ENCODE measurements around the gene FLOT1. TPM values are rescaled to one million over a fixed set of nuclear protein-coding genes. Genes with fewer than 3 reads are reported as not detected.

FLOT1 gene
- total RNA-seq, 1 experiment from 2014 or later, result 110 TPM

GRCh38 chr6:30719791-30720737 lies 22.4 kb downstream of the FLOT1 start, which contains the start of gene TUBB:
TSS of gene TUBB (plus strand) at chr6:30720352. CDS start at chr6:30720507, 155 bp downstream.
- ChIA-PET CTCF (interaction anchor here (1.0 to 6.0 kb wide), 7 partner anchors 11 to 254 kb away, joined by 3 to 54 read pairs (median 10); partner anchors contain the start of gene DHX16), POLR2A (interaction anchor here (0.6 to 1.9 kb wide), 6 partner anchors 17 to 105 kb away, joined by 3 to 8 read pairs (median 4); partner anchors contain the start of gene DHX16)
- peak; percentile 73 for ATAC-seq
- peak; percentile 97 for DNase-seq (ENCODE audit: low spot score)
- H3K27ac Mint-ChIP-seq, result peak within 1 kb of the TSS; percentile 100
- peak within 1 kb of the TSS; percentile 99 for H3K4me3 Mint-ChIP-seq
- H3K9me3 Mint-ChIP-seq, result no peaks in the 10 kb centered on the region
- H3K36me3 Mint-ChIP-seq, result peaks cover 52% of the 10 kb centered on the region
- TF ChIP-seq ELF4 (CRISPR knock-in tag; IDR thresholded peaks at IDR 0.05; ENCODE audit: low read depth) (no peak), FOXP1 (CRISPR knock-in tag; IDR thresholded peaks at IDR 0.05; ENCODE audit: borderline replicate concordance) (peak; percentile 37; the same call in 1 of the 2 replicates), GABPB1 (CRISPR knock-in tag; IDR thresholded peaks at IDR 0.05) (0 out of 2 replicates have a peak, but pooled peaks have one; percentile 11), SP1 (CRISPR knock-in tag; conservative IDR thresholded peaks at IDR 0.05) (peak; percentile 41; the same call in 1 of the 2 replicates), HMGA2 (CRISPR knock-in tag; IDR thresholded peaks at IDR 0.05) (no peak), TEAD1 (CRISPR knock-in tag; IDR thresholded peaks at IDR 0.05) (peak; percentile 71; the same call in 1 of the 2 replicates), ZNF671 (CRISPR knock-in tag; IDR thresholded peaks at IDR 0.05) (no peak), NFE2L1 (CRISPR knock-in tag; IDR thresholded peaks at IDR 0.05) (peak; percentile 47; the same call in 1 of the 2 replicates), NFYB (CRISPR knock-in tag; conservative IDR thresholded peaks at IDR 0.05; ENCODE audit: low read depth) (peak; percentile 65)
- TF ChIP-seq, protein P1, sequence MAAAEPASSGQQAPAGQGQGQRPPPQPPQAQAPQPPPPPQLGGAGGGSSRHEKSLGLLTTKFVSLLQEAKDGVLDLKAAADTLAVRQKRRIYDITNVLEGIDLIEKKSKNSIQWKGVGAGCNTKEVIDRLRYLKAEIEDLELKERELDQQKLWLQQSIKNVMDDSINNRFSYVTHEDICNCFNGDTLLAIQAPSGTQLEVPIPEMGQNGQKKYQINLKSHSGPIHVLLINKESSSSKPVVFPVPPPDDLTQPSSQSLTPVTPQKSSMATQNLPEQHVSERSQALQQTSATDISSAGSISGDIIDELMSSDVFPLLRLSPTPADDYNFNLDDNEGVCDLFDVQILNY (CRISPR knock-in tag; IDR thresholded peaks at IDR 0.05), result peak; percentile 77; the same call in 1 of the 2 replicates
- TF ChIP-seq, protein P2, sequence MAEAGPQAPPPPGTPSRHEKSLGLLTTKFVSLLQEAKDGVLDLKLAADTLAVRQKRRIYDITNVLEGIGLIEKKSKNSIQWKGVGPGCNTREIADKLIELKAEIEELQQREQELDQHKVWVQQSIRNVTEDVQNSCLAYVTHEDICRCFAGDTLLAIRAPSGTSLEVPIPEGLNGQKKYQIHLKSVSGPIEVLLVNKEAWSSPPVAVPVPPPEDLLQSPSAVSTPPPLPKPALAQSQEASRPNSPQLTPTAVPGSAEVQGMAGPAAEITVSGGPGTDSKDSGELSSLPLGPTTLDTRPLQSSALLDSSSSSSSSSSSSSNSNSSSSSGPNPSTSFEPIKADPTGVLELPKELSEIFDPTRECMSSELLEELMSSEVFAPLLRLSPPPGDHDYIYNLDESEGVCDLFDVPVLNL (CRISPR knock-in tag; IDR thresholded peaks at IDR 0.05; ENCODE audit: borderline replicate concordance, low read depth), result peak; percentile 77; the same call in 1 of the 2 replicates
- TF ChIP-seq, protein P3, sequence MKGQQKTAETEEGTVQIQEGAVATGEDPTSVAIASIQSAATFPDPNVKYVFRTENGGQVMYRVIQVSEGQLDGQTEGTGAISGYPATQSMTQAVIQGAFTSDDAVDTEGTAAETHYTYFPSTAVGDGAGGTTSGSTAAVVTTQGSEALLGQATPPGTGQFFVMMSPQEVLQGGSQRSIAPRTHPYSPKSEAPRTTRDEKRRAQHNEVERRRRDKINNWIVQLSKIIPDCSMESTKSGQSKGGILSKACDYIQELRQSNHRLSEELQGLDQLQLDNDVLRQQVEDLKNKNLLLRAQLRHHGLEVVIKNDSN (CRISPR knock-in tag; IDR thresholded peaks at IDR 0.05), result peak; percentile 61; the same call in 1 of the 2 replicates
- TF ChIP-seq, protein P4, sequence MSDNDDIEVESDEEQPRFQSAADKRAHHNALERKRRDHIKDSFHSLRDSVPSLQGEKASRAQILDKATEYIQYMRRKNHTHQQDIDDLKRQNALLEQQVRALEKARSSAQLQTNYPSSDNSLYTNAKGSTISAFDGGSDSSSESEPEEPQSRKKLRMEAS (CRISPR knock-in tag; IDR thresholded peaks at IDR 0.05), result peak; percentile 24; the same call in 1 of the 2 replicates
- no peaks in the 10 kb centered on the region for H3K27me3 Mint-ChIP-seq (ENCODE audit: low read depth)
- H3K4me1 Mint-ChIP-seq, result peaks cover 54% of the 10 kb centered on the region

GRCh38 chr6:30719356-30719755 lies 23.1 kb downstream of the FLOT1 start:
- ATAC-seq (no peak), DNase-seq (ENCODE audit: low spot score) (no peak)
- no peaks in the 10 kb centered on the region for H3K27me3 Mint-ChIP-seq (ENCODE audit: low read depth)
- H3K27ac Mint-ChIP-seq, result peak overlapping the region; percentile 100
- ChIA-PET POLR2A (interaction anchor here (0.6 to 0.7 kb wide), 2 partner anchors 40 to 454 kb away, joined by 3 to 8 read pairs; no protein-coding TSS in a partner anchor), CTCF (interaction anchor here (0.6 to 6.0 kb wide), 6 partner anchors 12 to 1195 kb away, joined by 3 to 54 read pairs (median 4); partner anchors contain the start of gene DHX16)
- peaks cover 52% of the 10 kb centered on the region for H3K36me3 Mint-ChIP-seq
- TF ChIP-seq ATF2 (CRISPR knock-in tag; IDR thresholded peaks at IDR 0.05; ENCODE audit: borderline replicate concordance, low read depth), result no peak
- no peak for TF ChIP-seq SOX15 (CRISPR knock-in tag; IDR thresholded peaks at IDR 0.05)
- TF ChIP-seq CREB1 (CRISPR knock-in tag; IDR thresholded peaks at IDR 0.05), result no peak
- TF ChIP-seq, protein P5, sequence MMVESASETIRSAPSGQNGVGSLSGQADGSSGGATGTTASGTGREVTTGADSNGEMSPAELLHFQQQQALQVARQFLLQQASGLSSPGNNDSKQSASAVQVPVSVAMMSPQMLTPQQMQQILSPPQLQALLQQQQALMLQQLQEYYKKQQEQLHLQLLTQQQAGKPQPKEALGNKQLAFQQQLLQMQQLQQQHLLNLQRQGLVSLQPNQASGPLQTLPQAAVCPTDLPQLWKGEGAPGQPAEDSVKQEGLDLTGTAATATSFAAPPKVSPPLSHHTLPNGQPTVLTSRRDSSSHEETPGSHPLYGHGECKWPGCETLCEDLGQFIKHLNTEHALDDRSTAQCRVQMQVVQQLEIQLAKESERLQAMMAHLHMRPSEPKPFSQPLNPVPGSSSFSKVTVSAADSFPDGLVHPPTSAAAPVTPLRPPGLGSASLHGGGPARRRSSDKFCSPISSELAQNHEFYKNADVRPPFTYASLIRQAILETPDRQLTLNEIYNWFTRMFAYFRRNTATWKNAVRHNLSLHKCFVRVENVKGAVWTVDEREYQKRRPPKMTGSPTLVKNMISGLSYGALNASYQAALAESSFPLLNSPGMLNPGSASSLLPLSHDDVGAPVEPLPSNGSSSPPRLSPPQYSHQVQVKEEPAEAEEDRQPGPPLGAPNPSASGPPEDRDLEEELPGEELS (CRISPR knock-in tag; IDR thresholded peaks at IDR 0.05), result no peak
- TF ChIP-seq ZNF263 (CRISPR knock-in tag; IDR thresholded peaks at IDR 0.05; ENCODE audit: low read depth), result no peak
- no peak for TF ChIP-seq GTF2I (CRISPR knock-in tag; conservative IDR thresholded peaks at IDR 0.05)
- no peak for TF ChIP-seq ATF1 (CRISPR knock-in tag; IDR thresholded peaks at IDR 0.05)
- TF ChIP-seq, protein P6, sequence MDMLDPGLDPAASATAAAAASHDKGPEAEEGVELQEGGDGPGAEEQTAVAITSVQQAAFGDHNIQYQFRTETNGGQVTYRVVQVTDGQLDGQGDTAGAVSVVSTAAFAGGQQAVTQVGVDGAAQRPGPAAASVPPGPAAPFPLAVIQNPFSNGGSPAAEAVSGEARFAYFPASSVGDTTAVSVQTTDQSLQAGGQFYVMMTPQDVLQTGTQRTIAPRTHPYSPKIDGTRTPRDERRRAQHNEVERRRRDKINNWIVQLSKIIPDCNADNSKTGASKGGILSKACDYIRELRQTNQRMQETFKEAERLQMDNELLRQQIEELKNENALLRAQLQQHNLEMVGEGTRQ (CRISPR knock-in tag; IDR thresholded peaks at IDR 0.05), result no peak
- no peak for TF ChIP-seq ZNF121 (CRISPR knock-in tag; IDR thresholded peaks at IDR 0.05)
- no peak for TF ChIP-seq NR2C2 (CRISPR knock-in tag; IDR thresholded peaks at IDR 0.05)
- peaks cover 50% of the 10 kb centered on the region for H3K4me1 Mint-ChIP-seq
- H3K9me3 Mint-ChIP-seq, result no peaks in the 10 kb centered on the region
- H3K4me3 Mint-ChIP-seq, result peak overlapping the region; percentile 99

All from WTC11 (cell line).